HepG2 (cell line): ENCODE results near the gene SPARC.

Source experiments
- ARID2 ChIP-seq: sonication (generic); formaldehyde crosslinking; IDR thresholded peaks from 2 replicates; pipeline ENCODE4 v1.8.1; 2022; ENCODE audit warnings: mild to moderate bottlenecking, missing genetic modification reagents, borderline replicate concordance
- ARNT ChIP-seq: fragments of 450-650 bp; IDR thresholded peaks from 2 replicates; pipeline ENCODE4 v1.6.1; 2017
- FOXO1 ChIP-seq: sonication (generic); formaldehyde crosslinking; IDR thresholded peaks from 2 replicates; pipeline ENCODE4 v1.4.0; 2020; ENCODE audit warnings: missing genetic modification reagents
- HNRNPK ChIP-seq: fragments of 200-400 bp; formaldehyde crosslinking; IDR thresholded peaks from 2 replicates; pipeline ENCODE4 v1.6.1; 2018; ENCODE audit warnings: low read length, low read depth, moderate library complexity, mild to moderate bottlenecking; ENCODE audit not compliant: poor library complexity, severe bottlenecking
- PCBP1 ChIP-seq: fragments of 200-400 bp; formaldehyde crosslinking; IDR thresholded peaks from 2 replicates; pipeline ENCODE4 v1.6.1; 2017; ENCODE audit warnings: mild to moderate bottlenecking, low read depth, low read length, borderline replicate concordance
- SNRNP70 ChIP-seq: fragments of 200-400 bp; formaldehyde crosslinking; IDR thresholded peaks from 2 replicates; pipeline ENCODE4 v1.6.1; 2017; ENCODE audit warnings: mild to moderate bottlenecking, low read depth, low read length, moderate library complexity
- TBP ChIP-seq: sonication (generic); formaldehyde crosslinking; IDR thresholded peaks from 2 replicates; pipeline ENCODE4 v1.5.0; 2020; ENCODE audit warnings: missing genetic modification reagents
- YY1 ChIP-seq: IDR thresholded peaks from 2 replicates; pipeline ENCODE4 v1.6.1; 2011; ENCODE audit warnings: low read length, low read depth, moderate library complexity, mild to moderate bottlenecking; ENCODE audit not compliant: insufficient read depth, insufficient replicate concordance
- ZBTB7A ChIP-seq: sonication (generic); formaldehyde crosslinking; IDR thresholded peaks from 2 replicates; pipeline ENCODE4 v1.8.0; 2022; ENCODE audit warnings: mild to moderate bottlenecking, missing genetic modification reagents
- ZNF224 ChIP-seq: sonication (generic); formaldehyde crosslinking; IDR thresholded peaks from 2 replicates; pipeline ENCODE4 v1.5.0; 2020; ENCODE audit warnings: mild to moderate bottlenecking, missing genetic modification reagents
- ZNF367 ChIP-seq: sonication (generic); formaldehyde crosslinking; IDR thresholded peaks from 2 replicates; pipeline ENCODE4 v1.4.0; 2020; ENCODE audit warnings: missing genetic modification reagents, borderline replicate concordance
- ZNF503 ChIP-seq: sonication (generic); formaldehyde crosslinking; IDR thresholded peaks from 2 replicates; pipeline ENCODE4 v1.4.0; 2020; ENCODE audit warnings: missing genetic modification reagents
- ZNF512B ChIP-seq: sonication (generic); formaldehyde crosslinking; IDR thresholded peaks from 2 replicates; pipeline ENCODE4 v1.5.1; 2020; ENCODE audit warnings: missing genetic modification reagents, mild to moderate bottlenecking, borderline replicate concordance
- TF ChIP-seq, protein P1 (sequence below): sonication (generic); formaldehyde crosslinking; IDR thresholded peaks from 2 replicates; pipeline ENCODE4 v1.5.0; 2020; ENCODE audit warnings: mild to moderate bottlenecking, missing genetic modification reagents, moderate library complexity

GRCh38 chr5:151625285-151625684 lies 61.4 kb downstream of the SPARC start:
- no peak for TF ChIP-seq FOXO1
- TF ChIP-seq ZNF367 (CRISPR knock-in tag) = no peak
- TF ChIP-seq ARNT = no peak
- TF ChIP-seq ZNF512B (CRISPR knock-in tag) = no peak
- TF ChIP-seq ZNF503 (CRISPR knock-in tag) = no peak
- TF ChIP-seq, protein P1, sequence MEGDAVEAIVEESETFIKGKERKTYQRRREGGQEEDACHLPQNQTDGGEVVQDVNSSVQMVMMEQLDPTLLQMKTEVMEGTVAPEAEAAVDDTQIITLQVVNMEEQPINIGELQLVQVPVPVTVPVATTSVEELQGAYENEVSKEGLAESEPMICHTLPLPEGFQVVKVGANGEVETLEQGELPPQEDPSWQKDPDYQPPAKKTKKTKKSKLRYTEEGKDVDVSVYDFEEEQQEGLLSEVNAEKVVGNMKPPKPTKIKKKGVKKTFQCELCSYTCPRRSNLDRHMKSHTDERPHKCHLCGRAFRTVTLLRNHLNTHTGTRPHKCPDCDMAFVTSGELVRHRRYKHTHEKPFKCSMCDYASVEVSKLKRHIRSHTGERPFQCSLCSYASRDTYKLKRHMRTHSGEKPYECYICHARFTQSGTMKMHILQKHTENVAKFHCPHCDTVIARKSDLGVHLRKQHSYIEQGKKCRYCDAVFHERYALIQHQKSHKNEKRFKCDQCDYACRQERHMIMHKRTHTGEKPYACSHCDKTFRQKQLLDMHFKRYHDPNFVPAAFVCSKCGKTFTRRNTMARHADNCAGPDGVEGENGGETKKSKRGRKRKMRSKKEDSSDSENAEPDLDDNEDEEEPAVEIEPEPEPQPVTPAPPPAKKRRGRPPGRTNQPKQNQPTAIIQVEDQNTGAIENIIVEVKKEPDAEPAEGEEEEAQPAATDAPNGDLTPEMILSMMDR (CRISPR knock-in tag) = no peak
- no peak for TF ChIP-seq ZBTB7A
- TF ChIP-seq ZNF224 (CRISPR knock-in tag) = no peak
- TF ChIP-seq HNRNPK = no peak
- TF ChIP-seq TBP = no peak
- TF ChIP-seq PCBP1 = no peak
- no peak for TF ChIP-seq ARID2 (CRISPR knock-in tag)
- TF ChIP-seq SNRNP70 = no peak
- TF ChIP-seq YY1 = no peak
